Activated CD8-positive, alpha-beta T cell treated with anti-CD3 and anti-CD28 coated beads for 36 hours (primary cell): ENCODE results near the gene RASEF. TPM values are rescaled to one million over a fixed set of nuclear protein-coding genes. Genes with fewer than 3 reads are reported as not detected.

ENCODE experiments used
- ATAC-seq: fragments of 200-7000 bp; cut with Tn5 transposase; one replicate; pipeline ENCODE4 v1.10.0; 2021; ENCODE audit warnings: mild to moderate bottlenecking, moderate library complexity
- CTCF ChIA-PET: fragments of 350-600 bp; sonication (Branson Sonifier 250); formaldehyde crosslinking; loops from one replicate; lab custom pipeline; 2021; ENCODE audit warnings: antibody characterized with exemption; lab: Charles Lee
- POLR2A ChIA-PET: fragments of 350-600 bp; sonication (Branson Sonifier 250); formaldehyde crosslinking; loops from one replicate; lab custom pipeline; 2021; ENCODE audit warnings: antibody characterized with exemption; lab: Charles Lee
- DNase-seq: peaks from one replicate; pipeline ENCODE4 v3.0.0-alpha.2; 2020
- H3K27ac Mint-ChIP-seq: one replicate; pipeline ENCODE4 v1.8.0; 2021; ENCODE audit warnings: mild to moderate bottlenecking, mixed read lengths
- H3K27me3 Mint-ChIP-seq: one replicate; pipeline ENCODE4 v1.8.0; 2021; ENCODE audit warnings: mixed read lengths
- H3K36me3 Mint-ChIP-seq: one replicate; pipeline ENCODE4 v1.8.0; 2021; ENCODE audit warnings: low read depth, mixed read lengths
- H3K4me1 Mint-ChIP-seq: one replicate; pipeline ENCODE4 v1.8.0; 2021; ENCODE audit warnings: low read depth, mixed read lengths
- H3K4me3 Mint-ChIP-seq: one replicate; pipeline ENCODE4 v1.8.0; 2021; ENCODE audit warnings: mild to moderate bottlenecking, moderate library complexity, mixed read lengths
- H3K9me3 Mint-ChIP-seq: one replicate; pipeline ENCODE4 v1.8.0; 2021; ENCODE audit warnings: mixed read lengths
- intact Hi-C: fragments of 100-400 bp; cut with micrococcal nuclease; formaldehyde crosslinking; loops from one replicate; pipeline ENCODE4 v1.10.0; 2022
- total RNA-seq, 2 experiments: library from RNA; stranded (reverse); gene quantifications; one replicate each; pipeline ENCODE4 v1.2.3, GENCODE V29; 2021
- TF ChIP-seq, protein P1 (sequence below): fragments of 200-600 bp; IDR thresholded peaks from one replicate; pipeline ENCODE4 v1.8.0; 2022; ENCODE audit warnings: antibody characterized with exemption, mild to moderate bottlenecking

Gene RASEF
- total RNA-seq, 2 experiments from 2014 or later, result not detected

DNA sequence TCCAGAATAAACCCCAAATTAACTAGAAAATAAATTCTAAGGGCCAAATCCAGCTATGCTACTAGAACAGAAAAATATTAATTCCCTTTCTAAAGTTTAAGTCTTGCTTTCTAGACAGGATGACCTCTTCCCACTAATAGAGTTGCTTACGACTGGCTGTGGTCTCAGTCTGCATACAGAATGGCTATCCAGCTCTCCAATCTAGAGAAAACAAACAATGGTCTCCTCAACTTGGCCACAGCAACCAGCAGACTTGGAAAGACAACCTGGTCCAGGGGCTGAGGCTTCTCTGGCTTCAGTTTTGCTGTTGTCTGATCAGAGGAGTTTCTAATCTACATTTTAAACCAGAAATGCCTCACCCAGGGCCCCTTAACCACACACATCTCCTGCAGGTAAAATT lies 28.9 kb downstream of the RASEF start:
- DNase-seq (no peak), ATAC-seq (no peak)
- TF ChIP-seq, protein P1, sequence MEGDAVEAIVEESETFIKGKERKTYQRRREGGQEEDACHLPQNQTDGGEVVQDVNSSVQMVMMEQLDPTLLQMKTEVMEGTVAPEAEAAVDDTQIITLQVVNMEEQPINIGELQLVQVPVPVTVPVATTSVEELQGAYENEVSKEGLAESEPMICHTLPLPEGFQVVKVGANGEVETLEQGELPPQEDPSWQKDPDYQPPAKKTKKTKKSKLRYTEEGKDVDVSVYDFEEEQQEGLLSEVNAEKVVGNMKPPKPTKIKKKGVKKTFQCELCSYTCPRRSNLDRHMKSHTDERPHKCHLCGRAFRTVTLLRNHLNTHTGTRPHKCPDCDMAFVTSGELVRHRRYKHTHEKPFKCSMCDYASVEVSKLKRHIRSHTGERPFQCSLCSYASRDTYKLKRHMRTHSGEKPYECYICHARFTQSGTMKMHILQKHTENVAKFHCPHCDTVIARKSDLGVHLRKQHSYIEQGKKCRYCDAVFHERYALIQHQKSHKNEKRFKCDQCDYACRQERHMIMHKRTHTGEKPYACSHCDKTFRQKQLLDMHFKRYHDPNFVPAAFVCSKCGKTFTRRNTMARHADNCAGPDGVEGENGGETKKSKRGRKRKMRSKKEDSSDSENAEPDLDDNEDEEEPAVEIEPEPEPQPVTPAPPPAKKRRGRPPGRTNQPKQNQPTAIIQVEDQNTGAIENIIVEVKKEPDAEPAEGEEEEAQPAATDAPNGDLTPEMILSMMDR, result no peak
- no peaks in the 10 kb centered on the region for H3K36me3 Mint-ChIP-seq
- no peaks in the 10 kb centered on the region for H3K9me3 Mint-ChIP-seq
- no peak overlapping the region for H3K4me3 Mint-ChIP-seq
- no peak overlapping the region for H3K27ac Mint-ChIP-seq
- ChIA-PET CTCF (no interaction called here), POLR2A (no interaction called here)
- intact Hi-C loops, result no loop called here
- H3K27me3 Mint-ChIP-seq, result peaks cover 2% of the 10 kb centered on the region
- H3K4me1 Mint-ChIP-seq, result no peaks in the 10 kb centered on the region

DNA sequence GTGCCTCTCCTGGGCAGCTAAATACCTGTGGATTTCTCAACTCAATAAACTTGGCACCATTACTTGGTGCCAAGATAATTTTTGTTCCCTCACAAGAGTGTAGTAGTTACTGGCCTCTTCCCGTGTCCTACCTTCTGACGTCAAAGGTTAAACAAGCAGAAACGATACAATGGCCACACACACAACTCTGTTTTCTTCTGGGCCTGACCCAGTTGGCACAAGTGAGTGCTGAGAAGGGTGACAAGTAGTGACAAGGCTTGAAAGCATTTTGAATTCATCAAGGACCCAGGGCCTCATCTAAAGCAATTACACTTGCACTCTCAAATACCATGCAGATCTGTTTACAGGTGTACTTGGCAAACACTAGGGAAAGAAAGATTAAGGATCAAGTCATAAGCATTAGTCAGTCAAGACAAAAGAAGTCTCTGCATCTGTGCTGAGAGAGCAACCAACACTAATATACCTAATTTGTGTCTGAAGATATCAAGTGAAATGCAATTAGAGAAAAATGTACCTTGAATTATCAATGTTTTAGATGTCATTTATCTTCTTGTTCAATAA lies 30.8 kb downstream of the RASEF start:
- TF ChIP-seq, protein P1, result no peak
- Mint-ChIP-seq H3K4me3 (no peak overlapping the region), H3K4me1 (no peaks in the 10 kb centered on the region), H3K27me3 (peaks cover 2% of the 10 kb centered on the region), H3K36me3 (no peaks in the 10 kb centered on the region), H3K27ac (no peak overlapping the region), H3K9me3 (no peaks in the 10 kb centered on the region)
- intact Hi-C loops, result no loop called here
- DNase-seq, result no peak
- ChIA-PET CTCF (no interaction called here), POLR2A (no interaction called here)
- ATAC-seq, result no peak

DNA sequence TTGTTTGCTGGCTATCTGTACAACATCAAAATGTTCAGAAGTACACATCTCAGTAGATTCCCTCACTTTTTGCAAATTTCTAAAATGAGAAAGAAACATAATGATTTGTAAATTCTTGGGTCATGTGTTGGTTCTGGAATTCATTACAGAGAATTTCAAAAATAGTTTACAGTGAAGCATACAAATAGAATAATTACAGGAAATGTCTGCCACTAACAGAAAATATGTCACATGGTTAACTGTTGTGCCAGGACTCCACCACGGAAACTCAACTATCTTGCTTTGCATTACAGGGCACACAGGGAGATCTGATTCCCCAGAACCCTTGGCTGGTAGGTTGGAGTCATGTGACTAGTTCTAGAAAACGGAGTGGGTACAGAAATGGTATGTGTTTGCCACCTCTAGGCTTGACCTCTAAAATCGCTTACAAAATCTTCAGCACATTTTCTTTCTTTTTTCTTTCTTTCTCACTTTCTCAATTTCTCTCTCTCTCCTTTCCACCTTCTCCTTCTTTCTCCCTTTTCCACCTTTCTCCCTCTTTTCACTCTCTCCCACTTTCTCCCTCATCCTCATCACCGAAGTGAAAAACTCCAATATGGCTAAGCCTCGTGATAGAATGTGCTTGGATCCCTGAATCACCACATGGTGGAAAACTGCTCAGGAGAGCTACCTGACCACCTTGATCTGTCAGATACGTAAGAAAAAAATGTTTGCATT lies 32.4 kb downstream of the RASEF start:
- TF ChIP-seq, protein P1, result no peak
- Mint-ChIP-seq H3K9me3 (no peaks in the 10 kb centered on the region), H3K27ac (no peak overlapping the region), H3K36me3 (no peaks in the 10 kb centered on the region), H3K4me3 (no peak overlapping the region), H3K27me3 (peaks cover 2% of the 10 kb centered on the region), H3K4me1 (no peaks in the 10 kb centered on the region)
- intact Hi-C loops, result no loop called here
- no peak for ATAC-seq
- ChIA-PET POLR2A (no interaction called here), CTCF (no interaction called here)
- no peak for DNase-seq

DNA sequence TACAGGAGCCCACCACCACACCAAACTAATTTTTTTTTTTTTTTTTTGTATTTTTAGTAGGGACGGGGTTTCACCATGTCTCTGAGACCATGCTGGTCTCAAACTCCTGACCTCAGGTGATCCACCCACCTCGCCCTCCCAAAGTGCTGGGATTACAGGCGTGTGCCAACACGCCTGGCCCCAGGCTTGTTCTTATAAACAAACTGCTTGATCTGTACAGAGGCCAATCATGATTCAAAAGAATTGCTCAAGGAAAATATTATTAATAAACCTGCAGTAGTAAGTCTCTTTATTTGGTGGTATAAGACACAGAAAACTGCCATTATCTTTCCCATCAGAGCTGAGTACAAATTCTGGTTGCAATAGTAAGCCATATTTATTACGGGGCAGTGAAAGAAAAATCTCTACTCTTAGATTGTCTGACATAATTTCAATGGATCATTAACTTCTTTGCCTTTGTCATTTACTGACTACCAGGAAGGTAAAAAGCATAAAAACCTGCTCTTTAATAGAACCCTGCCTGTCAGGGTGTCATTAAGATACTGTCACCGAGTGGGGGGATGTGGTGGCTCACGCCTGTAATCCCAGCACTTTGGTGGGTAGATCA lies 33.3 kb downstream of the RASEF start:
- Mint-ChIP-seq H3K4me3 (no peak overlapping the region), H3K9me3 (no peaks in the 10 kb centered on the region), H3K27me3 (peaks cover 2% of the 10 kb centered on the region), H3K27ac (no peak overlapping the region), H3K36me3 (no peaks in the 10 kb centered on the region), H3K4me1 (no peaks in the 10 kb centered on the region)
- ATAC-seq (no peak), DNase-seq (no peak)
- intact Hi-C loops, result no loop called here
- TF ChIP-seq, protein P1, result no peak
- ChIA-PET CTCF (no interaction called here), POLR2A (no interaction called here)

DNA sequence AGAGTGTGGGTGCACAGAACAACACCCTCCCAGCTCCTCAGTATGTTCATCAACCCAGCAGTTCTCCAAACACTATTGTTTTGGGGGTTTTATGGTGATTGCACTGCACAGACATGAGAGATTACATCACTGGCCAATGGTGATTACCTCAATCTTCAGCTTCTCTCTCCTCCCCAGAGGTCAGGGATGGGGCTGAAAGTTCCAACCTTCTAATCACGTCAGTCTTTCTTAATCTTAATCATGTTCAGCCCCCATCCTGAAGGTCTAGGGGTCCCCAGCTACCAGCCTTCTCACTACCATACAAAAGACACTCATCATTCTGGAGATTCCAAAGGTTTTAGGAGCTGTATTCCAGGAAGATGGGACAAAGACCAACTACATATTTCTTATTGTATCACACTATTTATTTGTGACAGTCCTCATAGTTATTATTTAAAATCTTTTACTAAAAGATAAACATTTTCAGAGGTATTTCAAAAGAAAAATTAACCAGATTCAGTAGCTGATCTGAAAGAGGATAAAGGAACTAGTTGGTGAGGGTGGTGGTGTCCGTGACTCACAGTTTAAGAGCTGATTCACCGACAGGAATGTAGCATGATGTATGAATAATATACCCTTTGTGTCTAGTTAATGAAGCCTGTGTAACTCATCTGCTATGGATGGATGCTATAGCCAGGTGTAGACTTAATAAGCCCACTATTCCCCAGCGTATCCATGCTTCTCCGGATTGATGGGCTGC lies 35.6 kb downstream of the RASEF start:
- CTCF ChIA-PET, result no interaction called here
- TF ChIP-seq, protein P1, result no peak
- H3K36me3 Mint-ChIP-seq, result no peaks in the 10 kb centered on the region
- H3K4me3 Mint-ChIP-seq, result no peak overlapping the region
- DNase-seq (no peak), ATAC-seq (no peak)
- H3K4me1 Mint-ChIP-seq, result no peaks in the 10 kb centered on the region
- H3K9me3 Mint-ChIP-seq, result no peaks in the 10 kb centered on the region
- POLR2A ChIA-PET, result no interaction called here
- H3K27ac Mint-ChIP-seq, result no peak overlapping the region
- H3K27me3 Mint-ChIP-seq, result peaks cover 2% of the 10 kb centered on the region
- intact Hi-C loops, result no loop called here
